HG03095 (cell line): Measurements from ENCODE around the gene MSI2.

Experiments
- ATAC-seq: cut with Tn5 transposase; IDR thresholded peaks from one replicate; pipeline ENCODE4 v1.9.1; 2021; ENCODE audit warnings: moderate library complexity; ENCODE audit not compliant: unreplicated experiment

Gene MSI2

DNA sequence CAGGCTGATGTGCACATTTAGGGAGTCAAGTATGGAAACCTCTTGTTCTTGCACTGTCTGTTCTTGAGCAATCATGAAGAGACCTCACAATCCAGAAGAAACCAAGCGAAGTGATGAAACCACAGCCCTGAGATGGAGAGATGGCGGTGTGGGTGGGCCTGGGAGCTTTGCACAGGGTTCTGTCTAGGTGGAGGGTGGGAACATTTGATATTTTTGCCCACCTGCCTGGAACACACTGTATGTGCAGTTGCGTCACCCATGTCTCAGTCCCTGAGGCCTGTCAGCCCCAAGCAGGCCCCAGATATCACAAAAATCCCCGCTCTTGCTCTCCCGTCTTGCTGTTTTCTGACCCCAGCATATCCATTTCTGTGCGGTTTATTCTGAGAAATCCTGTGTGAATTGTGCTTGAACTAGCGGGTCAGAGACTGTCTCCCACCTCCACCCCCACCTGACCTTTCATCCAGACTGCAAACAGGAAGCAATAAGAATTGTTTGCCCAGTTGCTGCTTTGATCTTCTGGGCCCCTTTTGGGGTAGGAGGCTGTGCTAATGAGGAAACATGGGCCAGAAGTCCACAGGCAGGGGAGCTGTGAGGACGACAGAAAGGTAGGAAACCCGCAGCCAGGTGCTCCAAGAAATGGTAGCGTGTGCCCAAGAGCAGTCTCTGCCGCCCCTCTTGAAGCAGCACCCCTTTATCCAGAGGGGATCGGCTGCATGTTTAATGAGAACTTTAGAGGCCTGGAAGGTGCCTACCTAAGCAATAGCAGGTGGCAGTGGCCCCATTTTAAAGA lies 304.9 kb downstream of the MSI2 start:
- ATAC-seq: no peak

DNA sequence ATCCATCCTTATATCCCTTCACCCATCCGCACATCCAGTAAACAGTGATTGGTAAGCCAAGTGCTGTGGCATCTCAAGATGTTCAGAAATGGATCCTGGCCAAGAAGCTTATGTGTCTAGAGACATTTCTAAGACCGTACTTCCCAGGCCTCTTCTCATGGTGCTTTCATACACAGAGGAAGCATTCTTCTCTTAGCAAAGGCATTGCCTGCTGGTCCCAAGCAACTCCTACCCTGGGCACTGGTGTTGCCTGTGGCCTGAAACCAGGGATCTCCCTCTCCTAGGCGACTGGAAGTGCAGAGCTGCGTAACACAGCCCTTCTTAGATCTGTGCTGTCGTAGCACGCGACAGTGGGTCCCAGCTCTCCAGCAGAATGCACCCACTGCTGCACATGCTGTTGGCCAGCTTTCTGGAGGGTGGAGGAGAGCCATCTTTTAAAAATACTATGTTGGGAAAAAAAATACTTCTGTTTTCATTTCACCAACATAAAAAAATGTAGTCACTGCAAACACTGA lies 305.9 kb downstream of the MSI2 start:
- no peak for ATAC-seq

DNA sequence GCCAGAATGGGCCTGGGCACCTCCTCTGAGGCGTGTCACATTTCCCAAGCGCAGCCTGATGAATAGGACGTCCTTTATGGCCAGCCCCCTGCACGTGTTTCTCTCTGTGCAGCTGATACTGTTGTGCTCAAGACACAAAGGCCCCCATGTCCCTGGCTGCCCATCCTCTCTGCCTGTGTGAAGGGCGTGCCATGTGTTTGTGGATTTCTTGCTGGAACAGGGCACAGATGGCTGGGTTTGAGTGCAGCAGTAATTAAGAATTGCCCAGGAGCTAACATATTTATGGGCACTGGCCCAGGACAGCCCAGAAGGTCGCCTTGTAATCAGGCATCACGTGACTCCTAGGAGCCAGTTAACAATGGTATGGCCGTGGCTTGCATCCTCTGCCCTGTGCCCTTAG lies 307.6 kb downstream of the MSI2 start:
- no peak for ATAC-seq

DNA sequence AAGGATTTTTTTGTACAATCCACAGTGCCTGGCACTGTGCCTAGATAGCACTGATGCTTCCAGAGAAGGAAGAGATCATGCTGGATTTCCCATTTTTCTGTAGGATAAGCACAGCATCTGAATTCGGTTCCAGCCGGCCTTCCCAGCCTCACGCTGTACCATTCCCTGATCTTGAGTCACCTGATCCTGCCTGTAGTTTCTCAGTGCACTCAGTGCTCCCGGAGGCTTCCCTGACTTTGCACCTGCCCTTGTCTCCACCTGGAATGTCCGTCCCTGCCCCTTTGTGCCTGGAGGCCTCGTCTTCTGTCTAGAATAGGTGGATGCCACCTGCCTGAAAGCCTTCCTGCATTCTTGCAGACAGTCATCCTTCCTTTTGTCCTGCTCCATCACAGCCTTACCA lies 308.9 kb downstream of the MSI2 start:
- ATAC-seq: no peak

DNA sequence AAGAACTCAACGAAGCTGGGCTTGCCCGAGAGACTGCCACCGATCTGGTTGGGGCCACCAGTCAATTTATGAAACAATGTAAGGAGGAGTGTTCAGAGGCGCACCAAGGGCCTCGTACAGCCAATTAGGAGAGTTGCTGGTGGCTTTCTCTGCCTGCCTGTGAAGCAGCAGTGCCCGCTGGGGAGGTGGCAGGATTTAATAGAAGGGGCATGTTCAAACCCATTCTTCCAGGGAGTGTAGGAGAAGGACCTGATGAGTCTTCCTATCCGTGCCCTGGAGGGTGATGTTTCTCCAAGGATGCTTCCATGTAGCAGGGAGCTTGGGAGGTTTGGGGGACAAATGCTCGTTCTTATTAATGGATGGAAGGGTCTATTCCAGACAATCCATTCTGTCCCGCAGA lies 310.4 kb downstream of the MSI2 start:
- no peak for ATAC-seq

DNA sequence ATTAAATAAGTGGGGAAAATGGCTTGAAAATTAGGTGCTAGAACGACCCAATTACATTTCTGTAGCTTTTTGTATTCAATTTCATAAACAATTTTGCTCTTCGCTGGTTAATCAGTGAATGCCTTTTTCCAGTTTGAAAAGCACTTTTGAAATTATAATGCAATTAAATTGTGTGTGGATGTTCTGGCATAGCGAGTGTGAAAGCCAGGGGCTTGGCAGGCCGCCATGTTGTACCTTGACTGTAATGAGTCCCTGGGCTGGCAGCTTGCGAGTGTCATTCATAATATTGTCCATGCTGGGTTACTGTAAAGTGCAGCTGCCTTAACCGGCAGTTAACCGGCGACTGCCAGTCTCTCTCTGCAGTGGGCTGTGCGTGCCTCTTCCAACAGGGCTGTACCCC lies 310.9 kb downstream of the MSI2 start:
- ATAC-seq: no peak

DNA sequence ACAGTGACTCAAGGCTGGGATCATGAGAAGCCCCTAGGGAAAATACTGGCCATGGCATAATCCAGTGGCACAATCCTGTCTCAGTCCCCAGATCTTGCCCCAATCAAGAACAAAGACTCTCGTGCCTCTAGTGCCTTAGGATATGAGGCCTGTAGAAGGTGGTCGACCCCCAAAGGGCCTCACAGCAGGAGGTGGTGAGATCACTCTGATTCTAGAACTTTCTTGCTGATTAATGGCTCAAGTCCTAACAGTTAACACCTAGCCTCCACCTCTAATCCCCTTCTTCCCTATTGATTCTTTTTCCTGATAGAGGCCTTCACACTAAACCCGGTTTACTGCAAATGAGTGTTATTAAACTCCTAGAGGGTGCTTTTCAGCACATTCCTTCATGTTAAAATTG lies 312.0 kb downstream of the MSI2 start:
- ATAC-seq: no peak

DNA sequence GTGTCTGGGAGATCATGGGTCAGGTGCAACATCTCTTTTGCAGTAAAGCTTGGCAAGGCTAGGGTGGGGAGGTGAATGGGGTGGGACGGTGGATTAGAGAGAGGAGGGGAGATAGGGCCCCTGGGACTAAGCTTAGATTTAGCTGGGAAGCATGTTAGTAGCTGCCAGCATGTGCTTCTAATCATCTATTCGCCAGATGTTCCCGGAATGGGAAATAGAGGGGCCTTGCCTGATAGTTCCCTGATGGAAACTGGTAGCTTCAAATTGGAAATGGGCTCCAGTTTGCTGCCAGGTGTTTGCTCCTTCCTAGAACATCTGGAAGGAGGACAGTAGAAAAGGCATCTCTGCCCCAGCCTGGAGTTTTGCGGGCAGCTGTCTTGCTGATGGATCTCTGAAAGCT lies 312.7 kb downstream of the MSI2 start:
- no peak for ATAC-seq

DNA sequence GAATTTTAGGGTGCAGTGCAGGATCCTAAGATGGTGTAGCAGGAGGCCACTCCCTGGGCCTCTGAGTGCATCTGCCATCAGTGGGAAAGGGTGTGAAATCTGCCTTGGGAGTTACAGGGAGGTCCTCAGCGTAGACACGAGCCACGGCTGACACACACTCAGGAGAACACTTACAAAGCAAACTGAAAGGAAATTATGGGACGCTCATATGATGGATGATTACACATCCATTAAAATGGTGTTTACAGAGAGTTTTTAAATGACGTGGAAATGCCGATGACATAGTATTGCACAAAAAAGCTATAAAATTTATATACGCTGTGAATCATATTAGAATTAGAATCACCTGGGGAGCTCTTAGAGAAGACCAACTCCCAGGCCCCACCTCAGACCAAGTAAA lies 313.5 kb downstream of the MSI2 start:
- no peak for ATAC-seq

DNA sequence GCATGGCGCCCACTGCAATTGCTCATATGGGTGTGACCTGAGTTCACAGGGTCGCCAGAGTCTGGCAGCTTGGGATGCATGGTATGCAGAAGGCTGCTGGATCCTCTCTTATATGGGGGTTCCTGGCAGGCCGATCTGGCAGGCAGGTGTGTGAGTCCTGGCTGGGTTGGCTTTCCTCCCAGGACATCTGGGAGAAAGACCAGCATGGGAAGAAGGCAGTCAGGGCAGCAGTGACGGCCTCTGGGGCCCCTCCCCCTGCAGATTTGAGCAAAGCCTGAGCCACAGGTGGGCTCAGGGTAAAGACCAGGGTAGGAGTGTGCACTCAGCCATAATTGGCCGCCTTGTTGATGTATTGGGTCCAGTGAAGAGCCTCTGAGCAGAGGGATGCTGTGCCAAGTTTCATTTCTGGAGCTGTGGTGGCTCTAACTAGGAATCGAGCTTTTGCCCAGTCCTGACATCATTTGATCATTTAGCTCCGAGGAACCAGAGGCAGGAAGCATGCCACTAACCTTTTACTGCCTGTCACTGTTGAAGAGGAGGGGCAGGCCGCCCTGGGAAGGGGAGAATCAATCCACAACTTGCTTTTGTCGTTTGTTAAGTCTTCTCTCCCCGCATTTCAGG lies 314.5 kb downstream of the MSI2 start:
- no peak for ATAC-seq

DNA sequence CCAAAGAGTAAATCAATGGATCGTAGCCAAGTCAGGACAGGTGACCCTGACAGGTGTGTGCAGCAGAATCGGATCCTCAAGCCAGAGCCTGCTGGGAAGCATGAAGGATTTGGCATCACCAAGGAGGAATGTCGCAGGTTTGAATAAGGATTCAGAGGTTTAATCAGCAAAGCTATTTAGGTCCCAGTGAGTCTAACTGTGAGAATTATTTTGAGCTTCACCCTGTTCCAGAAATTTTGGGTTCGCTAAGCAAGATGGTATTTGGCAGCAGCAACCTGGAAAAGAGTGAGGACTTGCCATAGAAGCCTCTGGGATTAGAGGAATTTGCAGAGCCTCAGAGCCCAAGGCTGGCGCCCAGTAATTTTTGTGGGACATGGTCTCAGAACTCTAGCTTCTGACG lies 315.7 kb downstream of the MSI2 start:
- ATAC-seq: no peak

DNA sequence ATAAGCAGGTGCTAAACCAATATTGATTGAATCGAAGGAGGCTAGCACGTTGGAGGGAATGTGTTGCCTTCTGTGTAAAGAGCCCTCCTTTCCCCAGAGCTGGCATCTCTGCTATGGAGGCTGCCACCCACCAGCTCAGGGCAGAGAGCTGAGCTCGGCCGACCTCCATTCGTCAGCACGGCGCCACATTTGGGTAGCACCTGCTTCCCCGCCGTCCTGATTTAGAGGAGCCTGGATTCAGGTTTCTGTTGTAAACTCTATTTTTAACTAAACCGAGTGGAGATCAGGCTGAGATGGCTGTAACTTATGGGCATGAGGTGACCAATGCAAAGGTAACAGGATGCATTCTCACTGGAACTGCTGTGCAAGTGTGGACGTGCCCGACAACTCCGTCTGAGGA lies 316.3 kb downstream of the MSI2 start:
- ATAC-seq: no peak

DNA sequence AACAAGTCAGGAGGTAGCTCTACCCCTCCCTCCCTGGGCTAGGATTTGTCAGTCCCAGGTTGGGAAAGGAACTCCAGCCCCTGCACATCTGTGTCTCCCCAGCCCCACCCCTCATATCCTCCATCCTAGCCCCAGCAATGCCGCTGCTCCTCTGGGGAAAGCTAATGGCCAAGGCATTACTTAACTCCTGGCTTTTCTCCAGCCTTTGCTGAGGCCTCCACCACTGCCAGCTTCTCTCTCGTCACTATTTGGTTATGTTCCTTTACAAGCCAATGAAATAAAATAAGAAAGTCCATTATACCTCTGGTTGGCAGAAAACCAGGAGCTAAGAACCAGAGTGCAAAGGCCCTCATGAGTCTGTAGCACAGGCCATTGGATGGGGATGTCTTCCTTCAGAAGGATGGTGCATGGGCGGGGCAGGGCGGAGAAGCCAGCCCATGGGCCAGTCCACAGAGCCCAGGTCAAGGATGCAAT lies 317.8 kb downstream of the MSI2 start:
- no peak for ATAC-seq

DNA sequence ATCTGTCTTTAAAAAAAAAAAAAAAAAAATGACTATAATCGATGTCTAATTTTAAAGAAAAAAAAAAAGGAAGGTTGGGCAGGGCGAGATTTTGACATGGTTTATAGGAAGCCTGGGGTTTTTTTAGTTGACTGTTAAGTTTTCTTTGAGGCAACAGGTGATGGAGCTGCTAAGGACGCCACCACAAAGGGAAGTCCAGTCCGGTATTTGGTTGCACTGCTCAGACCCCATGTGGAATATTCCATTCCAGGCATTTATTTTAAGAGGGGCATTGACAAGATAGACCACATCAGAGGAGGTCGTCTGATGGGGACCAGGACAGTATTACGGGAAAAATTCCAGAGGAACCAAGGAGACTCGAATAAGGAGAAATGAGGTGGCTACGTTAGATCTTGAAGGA lies 320.4 kb downstream of the MSI2 start:
- ATAC-seq: no peak

DNA sequence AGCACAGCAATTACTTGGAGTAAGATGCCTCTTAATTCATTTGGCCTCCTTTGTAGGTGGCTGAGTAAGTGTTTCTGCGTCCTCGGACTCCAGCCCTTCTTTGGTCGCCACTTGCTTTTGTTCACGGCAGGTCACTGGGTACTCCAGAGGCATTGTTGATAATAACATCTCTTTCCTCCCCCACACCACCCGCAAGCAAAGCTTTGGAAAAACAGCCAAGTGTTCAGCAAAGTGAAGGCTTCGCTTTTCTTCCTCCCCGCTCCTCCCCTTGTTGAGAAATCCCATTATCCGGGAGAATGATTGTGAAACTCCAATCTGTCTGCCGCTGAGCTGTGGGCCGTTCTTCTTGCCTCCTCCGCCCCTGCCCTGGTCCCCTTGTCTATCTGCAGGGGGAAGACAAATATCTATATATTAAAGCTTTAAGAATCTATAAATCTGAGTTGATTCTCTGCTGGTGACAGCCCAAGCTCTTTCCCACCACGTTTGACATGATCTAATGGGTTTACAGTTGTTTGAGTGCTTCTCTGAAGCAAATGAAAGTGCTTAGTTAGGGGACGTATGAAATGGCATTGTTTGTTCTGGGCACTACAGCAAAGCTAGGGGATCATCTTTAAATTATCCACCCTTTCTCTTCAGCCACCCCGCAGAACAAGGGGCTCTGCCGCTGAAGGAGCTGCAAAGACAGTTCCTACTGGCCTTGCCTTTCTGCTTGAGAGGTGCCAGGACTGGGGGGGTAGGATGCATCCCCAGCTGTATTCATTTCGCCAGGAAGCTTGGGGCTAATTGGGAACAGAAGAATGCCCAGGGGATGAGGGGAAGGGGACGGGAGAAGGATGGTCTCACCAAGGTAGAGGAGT lies 321.7 kb downstream of the MSI2 start:
- ATAC-seq: no peak

DNA sequence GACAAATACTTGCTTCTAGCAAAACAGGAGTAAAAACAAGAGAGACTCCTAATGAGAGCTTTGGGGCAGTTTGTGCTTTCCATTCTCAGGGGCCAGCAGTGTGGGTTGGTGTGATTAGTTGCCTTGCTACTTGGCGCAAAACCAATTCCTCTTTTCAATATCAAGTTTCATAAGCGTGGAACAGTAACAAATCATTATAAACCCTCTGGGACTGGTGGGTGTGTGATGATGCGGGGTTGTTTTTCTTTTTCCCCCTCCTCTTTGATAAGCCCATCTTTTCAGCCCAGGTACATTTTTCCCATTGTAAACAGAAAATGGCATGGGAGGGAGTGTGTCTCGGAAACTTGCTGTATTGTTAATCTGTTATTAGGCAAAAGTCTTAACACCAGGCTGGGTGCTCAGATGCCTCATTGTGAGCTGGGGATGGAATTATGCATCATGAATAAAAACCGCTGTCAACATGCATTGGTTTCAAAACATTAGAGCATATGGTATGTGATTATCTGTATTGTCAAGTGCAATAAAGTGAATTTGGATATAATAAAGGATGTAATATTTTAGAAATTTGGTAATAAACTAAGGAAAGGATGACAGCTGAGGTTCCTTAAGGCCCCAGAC lies 322.4 kb downstream of the MSI2 start:
- no peak for ATAC-seq

DNA sequence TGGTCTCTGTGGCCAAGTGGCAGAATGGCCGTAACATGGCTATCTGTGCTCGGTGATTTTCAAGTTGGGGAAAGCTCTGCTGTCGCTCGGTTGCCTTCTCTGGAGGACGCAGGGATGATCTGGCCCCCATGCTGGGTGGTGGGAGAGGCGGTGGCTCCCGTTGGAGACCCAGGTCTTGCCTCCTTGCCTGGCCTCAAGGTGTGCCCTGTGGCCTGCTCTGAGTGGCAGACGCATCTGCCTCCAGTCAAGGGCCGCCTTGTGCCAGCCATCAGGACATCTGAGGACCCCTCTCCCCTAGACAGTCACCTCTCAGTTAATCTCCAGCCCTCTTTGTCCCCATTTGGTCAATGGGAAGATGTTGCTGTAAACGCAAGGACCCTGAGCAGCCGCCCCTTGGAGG lies 322.9 kb downstream of the MSI2 start:
- ATAC-seq: no peak

DNA sequence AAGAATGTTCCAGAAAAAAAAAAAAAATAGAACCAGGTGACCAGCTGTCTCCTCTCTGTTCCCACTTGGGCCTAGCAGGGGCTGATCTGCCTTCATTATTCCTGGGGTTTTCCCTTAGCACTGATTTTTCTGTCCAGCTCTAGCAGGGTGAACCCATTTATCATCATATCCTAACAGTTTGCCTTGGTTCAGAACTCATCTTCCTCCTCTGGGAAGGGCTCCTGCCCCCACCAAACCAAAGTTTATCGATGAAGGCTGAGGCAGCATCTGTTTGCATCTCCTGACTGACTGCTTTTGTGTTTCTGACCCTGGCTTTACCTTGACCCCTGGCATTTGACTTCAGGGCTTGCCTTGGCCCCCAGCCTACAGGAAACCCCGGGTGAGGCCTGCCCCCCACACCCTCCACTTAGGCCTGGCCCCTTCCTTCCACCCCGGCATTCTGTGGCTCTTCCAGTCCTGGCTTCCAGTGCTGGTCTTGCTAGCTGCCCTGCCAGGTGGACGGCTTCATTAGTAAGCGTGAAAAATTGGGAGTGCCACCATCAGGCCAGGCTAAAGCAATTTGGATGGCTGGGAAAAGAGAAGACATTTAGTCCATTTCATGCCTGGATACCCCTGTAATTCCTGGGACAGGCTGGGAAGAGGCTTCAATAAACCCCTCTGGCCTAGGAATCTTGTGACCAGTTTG lies 323.9 kb downstream of the MSI2 start:
- ATAC-seq: no peak

DNA sequence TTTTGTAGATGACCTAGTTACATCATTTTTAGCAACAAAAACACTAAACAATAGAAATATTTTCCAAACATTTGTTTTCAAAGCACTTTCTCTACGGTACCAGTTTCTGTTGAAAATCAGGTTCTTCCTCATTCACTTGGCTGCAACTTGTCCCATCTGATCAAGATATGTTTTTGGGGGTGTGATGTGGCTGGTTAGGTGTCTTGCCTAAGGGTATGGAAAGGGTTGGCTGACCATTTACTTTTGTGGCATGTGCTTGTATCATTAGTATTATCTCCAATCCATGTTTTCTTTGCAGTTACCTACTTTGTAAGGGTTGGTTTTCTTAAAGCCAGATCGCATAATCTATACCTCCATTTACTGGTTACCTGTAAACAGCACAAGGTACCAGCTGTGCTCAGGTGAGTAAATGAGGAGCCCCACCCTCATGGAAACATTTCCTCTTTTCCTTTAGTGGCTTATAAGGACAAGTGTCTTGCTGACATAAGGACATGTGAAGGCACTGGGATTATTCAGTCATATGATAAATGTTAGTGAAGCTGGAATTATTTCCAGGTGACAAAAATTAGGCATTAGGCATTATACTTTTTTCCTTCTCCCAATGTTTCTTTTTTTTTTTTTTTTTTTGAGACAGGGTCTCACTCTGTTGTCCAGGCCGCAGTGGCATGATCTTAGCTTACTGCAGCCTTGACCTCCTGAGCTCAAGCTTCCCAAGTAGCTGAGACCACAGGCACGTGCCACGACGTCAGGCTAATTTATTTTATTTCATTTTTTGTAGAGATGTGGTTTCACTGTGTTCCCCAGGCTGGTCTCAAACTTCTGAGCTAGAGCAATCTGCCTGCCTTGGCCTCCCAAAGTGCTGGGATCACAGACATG lies 326.8 kb downstream of the MSI2 start:
- no peak for ATAC-seq
